Kidney epithelial cell (primary cell): ENCODE results near the gene PRKG1. TPM values are rescaled to one million over a fixed set of nuclear protein-coding genes. Genes with fewer than 3 reads are reported as not detected.

ENCODE experiments used
- DNase-seq: peaks from one replicate; pipeline ENCODE4 v3.0.0-alpha.2; 2010; ENCODE audit warnings: low read depth
- H3K27me3 ChIP-seq: 2 replicates; pipeline ENCODE4 v1.6.0; 2011; ENCODE audit warnings: low read length; ENCODE audit not compliant: control insufficient read depth, insufficient read depth
- H3K36me3 ChIP-seq: 2 replicates; pipeline ENCODE4 v1.5.1; 2011; ENCODE audit warnings: low read length; ENCODE audit not compliant: control insufficient read depth, insufficient read depth
- H3K4me3 ChIP-seq: 2 replicates; pipeline ENCODE4 v1.5.1; 2011; ENCODE audit warnings: low read depth, mild to moderate bottlenecking, control low read depth, low read length
- CTCF ChIP-seq: IDR thresholded peaks from 2 replicates; pipeline ENCODE4 v1.5.1; 2011; ENCODE audit warnings: mild to moderate bottlenecking, moderate library complexity, low read length, control low read depth, inconsistent platforms; ENCODE audit not compliant: insufficient read depth, poor library complexity, severe bottlenecking
- total RNA-seq: library from RNA; depleted of rRNA; stranded (reverse); fragments of >200 nt; gene quantifications from 2 replicates; pipeline ENCODE4 v1.2.3, GENCODE V29; 2015

PRKG1 gene
- total RNA-seq, 1 donor from 2014 or later: 1.3 TPM

GRCh38 chr10:51729822-51730555 is 655.7 kb downstream of the PRKG1 start:
- no peaks in the 10 kb centered on the region for H3K36me3 ChIP-seq
- no peaks in the 10 kb centered on the region for H3K27me3 ChIP-seq
- no peak for TF ChIP-seq CTCF
- no peak overlapping the region for H3K4me3 ChIP-seq
- no peak for DNase-seq

GRCh38 chr10:51733057-51733456 is 658.8 kb downstream of the PRKG1 start:
- DNase-seq: no peak
- H3K4me3 ChIP-seq: no peak overlapping the region
- H3K36me3 ChIP-seq: no peaks in the 10 kb centered on the region
- H3K27me3 ChIP-seq: no peaks in the 10 kb centered on the region
- no peak for TF ChIP-seq CTCF

- Histone ChIP-seq H3K4me3 (no peak overlapping the region), H3K27me3 (no peaks in the 10 kb centered on the region), H3K36me3 (no peaks in the 10 kb centered on the region)
- DNase-seq: no peak
- TF ChIP-seq CTCF: no peak
These were observed 668.9 kb downstream of the PRKG1 start for GRCh38 chr10:51743146-51743545.

GRCh38 chr10:51744235-51745000 is 670.1 kb downstream of the PRKG1 start:
- Histone ChIP-seq H3K4me3 (no peak overlapping the region), H3K36me3 (no peaks in the 10 kb centered on the region), H3K27me3 (no peaks in the 10 kb centered on the region)
- no peak for DNase-seq
- no peak for TF ChIP-seq CTCF

GRCh38 chr10:51745397-51745796 is 671.1 kb downstream of the PRKG1 start:
- Histone ChIP-seq H3K4me3 (no peak overlapping the region), H3K36me3 (no peaks in the 10 kb centered on the region), H3K27me3 (no peaks in the 10 kb centered on the region)
- TF ChIP-seq CTCF: no peak
- no peak for DNase-seq
